Dedifferentiated amniotic fluid mesenchymal stem cell (primary cell): ENCODE measurements around the gene PPM1H.

Source experiments
- DNase-seq: peaks from one replicate; pipeline ENCODE4 v3.0.0-alpha.2; 2016; ENCODE audit errors: extremely low spot score

The PPM1H gene

GRCh38 chr12:62873116-62873825 lies 61.7 kb downstream of the PPM1H start:
- DNase-seq, result no peak

DNA sequence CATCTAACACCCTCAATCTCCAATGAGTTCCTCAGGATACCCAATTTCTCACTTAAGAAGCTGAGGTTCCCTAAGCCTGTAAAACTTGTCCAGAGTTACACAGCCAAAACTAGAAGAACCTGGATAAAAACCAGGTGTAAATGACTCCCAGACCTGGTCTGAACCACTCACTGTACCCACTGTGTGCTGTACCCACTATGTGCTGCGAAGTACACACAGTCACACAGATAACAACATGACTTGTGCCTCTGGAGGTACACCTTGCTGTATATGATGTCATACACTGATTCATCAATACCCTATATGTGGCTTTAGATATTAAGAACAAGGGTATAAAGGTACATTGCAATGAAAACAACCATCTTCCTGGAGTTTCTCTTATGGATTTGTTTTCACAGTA lies 66.1 kb downstream of the PPM1H start:
- DNase-seq, result no peak

GRCh38 chr12:62866451-62867082 lies 68.4 kb downstream of the PPM1H start:
- peak; percentile 73 for DNase-seq

DNA sequence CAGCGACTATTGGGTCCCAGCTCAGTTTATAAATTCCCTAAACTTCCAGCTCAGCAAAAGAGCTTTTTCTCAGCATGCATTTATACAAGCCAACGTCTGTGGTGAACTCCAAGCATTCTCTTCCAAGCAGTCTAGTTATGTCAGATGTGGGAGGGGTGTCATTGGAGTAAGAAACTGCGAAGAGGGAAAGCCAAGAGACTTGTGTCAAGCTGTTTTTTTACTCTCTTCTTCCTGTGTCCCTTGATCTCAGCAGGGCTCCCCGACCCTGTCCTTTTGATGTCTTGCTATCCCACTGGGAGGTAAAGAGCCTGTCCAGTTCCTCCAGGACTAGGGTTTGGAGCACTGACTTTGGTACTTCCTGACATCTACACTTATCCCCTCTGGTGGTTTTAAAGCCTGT lies 69.0 kb downstream of the PPM1H start:
- no peak for DNase-seq

DNA sequence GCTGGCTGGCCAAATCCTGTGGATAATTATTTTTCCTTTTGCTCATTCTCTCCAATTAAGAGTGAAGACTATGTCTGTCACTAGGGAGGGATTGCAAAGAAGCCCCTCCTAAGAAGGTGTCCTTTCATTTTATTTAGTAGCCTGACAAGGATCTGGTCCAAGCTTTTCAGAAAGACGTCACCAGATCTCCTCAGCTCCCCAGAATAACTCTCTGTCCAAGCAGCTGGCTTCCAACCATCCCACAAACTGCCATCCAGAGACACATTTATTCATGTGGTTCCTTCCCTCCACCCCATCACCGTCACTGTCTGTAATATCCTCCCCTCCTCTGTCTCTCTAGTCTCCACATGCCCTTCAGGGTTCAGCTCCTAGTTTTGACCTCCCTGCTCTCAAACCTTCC lies 69.9 kb downstream of the PPM1H start:
- DNase-seq, result no peak

DNA sequence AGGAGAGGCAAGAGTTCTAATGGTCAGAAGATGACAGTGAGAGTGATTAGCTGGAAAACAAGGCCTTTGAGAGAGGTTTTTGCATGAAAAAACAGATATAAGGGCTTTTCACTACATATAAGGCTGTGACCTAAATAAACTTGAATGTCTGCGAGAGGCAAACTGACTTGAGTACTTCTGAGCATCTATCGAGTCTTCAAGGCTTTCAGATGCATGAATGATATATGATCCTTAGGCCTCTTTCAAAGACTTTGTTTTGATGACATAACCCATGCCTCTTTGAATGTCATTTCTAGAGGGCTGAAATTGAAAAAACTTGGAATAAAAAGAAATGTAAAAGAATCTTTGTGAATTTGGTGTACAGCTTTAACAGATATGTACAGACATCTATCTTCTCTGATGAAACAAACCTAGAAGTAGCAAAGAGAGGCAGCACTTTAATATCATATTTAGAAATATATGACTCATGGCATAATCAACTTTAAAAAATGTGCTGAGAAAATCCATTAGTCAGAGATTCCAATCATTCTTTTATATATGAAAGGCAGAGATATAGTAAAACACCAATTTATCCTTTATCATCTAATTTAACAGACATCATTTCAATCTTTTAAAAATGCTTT lies 72.6 kb downstream of the PPM1H start:
- DNase-seq, result peak; percentile 66

DNA sequence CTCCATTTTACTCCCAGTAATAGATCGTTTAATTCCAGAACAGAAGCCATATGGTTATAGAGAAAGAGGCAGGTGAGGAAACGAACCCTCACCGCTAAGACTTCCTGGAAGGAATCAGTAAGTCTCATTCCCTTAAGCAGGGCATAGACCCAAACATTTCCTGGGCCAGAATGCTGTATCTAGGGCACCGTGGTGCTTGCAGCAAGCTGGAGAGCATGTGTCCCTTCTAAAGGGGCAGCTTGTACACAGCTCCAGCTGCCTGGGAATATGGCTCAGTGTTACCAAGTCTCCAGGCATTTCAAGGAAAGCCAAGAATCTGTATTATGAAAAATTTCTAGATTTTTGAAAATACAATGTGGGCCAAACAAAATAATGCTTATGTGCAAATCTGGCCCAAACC lies 73.4 kb downstream of the PPM1H start:
- no peak for DNase-seq

DNA sequence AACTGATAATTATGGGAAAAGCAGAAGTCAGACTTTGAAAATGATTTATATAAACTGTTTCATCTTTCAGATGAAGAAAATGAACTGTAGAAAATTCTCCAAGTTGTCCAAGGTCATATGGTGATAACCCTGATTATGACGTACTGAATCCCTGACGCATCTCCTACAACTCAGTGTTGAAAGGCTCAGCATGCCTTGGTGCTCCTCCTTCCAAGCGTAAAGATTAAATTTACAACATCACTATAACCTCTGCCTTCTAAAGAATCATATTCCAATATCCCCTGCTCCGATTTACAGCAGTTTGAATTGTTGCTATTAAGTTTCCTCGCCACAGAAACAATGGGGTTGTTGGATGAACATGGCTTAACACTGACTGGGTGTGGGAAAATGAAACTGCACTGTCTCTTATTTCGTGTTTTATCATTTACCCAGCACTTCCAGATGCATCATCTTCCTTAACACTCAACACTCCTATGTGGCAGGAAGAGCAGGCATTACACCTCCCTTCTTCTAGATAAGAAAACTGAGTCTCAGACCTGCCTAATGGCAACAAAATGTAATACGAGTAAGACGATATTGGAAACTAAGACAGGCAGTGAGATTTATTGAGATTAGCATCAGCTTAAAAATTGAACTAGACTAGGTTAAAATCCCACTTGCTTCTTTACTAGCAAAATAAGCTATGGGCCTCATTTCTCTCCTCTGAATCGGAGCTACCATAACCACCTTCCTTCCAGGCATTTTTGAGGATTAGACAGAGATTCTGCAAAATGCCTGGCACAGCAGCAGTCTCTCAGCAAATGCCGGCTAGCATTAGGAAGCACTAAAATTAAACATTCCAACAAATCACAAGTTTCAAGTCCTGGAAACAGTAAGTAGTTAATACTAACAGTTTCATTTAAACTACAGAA lies 74.2 kb downstream of the PPM1H start:
- no peak for DNase-seq

DNA sequence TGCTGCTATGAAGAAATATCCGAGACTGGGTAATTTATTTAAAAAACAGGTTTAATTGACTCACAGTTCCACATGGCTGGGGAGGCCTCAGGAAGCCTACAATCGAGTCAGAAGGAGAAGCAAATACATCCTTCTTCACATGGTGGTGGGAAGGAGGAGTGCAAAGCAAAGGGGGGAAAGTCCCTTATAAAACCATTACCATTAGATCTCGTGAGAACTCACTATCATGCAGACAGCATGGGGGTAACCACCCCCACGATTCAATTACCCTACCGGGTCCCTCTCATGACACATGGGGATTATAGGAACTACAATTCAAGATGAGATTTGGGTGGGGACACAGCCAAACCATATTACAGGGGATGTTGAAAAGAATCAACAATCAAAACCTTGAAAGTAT lies 74.9 kb downstream of the PPM1H start:
- no peak for DNase-seq

DNA sequence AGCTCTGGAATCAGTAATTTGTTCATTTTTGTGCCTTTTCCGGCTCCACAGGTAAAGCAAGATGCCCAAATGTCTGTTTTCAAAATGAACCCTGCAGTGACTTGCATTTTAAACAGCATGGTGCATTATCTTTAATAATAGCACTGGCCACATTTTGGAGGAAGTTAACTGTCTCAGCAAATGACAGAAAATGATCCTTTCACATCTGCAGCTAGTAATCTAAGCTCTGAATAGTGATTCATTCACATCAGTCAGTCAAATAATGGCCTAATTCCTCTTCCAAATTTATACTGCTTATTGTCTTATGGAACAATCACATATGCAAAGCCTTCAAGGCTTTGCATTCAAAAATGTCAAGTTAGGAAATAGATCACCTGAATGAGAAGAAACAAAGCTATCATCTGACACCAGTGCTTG lies 75.6 kb downstream of the PPM1H start:
- DNase-seq, result no peak

GRCh38 chr12:62856454-62856853 lies 78.5 kb downstream of the PPM1H start:
- no peak for DNase-seq

GRCh38 chr12:62854024-62854423 lies 80.9 kb downstream of the PPM1H start:
- no peak for DNase-seq

- no peak for DNase-seq
Observed at GRCh38 chr12:62849398-62849797, 85.6 kb downstream of the PPM1H start.

- peak; percentile 62 for DNase-seq
Observed at GRCh38 chr12:62848418-62848817, 86.5 kb downstream of the PPM1H start.

DNA sequence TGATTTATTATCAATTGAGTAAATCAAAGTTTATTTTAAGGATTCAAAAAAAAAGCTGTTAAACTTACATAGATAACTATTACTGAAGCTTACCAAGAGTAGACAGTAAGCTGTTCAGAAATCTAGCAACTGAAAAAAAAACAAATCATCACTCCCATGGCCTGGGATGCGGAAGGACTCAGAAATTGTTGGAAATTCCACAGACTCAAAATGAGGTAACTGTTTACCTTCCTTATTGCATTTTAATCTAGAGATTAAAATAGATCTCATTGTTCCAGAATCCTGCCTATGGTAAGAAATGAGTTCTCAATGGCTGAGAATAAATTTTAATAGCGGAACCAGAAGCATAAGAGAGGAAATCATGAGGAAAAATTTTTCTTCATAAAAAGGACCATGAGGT lies 87.2 kb downstream of the PPM1H start:
- DNase-seq, result no peak

- no peak for DNase-seq
Observed at GRCh38 chr12:62846491-62846890, 88.5 kb downstream of the PPM1H start.

DNA sequence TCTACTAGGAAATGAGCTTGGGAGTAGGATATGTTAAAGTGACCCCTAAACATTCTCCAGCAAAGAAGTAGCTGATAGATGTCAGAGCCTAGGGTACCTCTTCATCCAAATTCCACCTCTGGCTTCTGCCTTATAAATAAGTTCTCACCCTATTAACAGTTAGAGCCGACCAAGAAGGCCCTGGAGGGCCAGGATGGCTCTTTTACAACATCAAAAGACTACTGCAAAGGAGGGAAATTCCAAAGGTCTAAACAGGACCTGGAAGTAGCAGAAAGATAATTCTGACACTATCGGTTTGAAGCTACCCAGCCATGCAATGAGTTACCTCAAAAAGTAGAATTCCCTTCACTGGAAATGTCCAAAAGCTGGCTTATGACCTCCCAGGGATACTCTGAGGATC lies 90.0 kb downstream of the PPM1H start:
- no peak for DNase-seq

DNA sequence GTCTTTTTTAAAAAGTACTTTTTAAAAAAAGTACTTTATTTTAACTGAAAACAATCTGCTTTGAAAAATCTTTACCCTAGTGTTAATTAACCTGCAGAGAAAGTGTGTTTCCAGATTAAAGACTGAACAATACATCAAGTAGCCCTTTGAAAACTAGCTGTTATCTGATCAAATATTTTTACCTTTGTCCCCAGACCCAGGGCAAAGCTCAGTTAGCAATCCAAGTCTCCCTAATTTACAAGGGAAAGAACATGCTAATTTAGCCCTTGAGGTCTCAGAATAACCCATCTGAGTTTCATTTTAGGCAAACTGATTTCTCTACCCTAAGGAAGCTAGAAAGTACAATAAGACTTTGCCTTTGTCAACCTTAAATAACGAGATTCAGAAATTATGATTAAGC lies 91.2 kb downstream of the PPM1H start:
- no peak for DNase-seq

DNA sequence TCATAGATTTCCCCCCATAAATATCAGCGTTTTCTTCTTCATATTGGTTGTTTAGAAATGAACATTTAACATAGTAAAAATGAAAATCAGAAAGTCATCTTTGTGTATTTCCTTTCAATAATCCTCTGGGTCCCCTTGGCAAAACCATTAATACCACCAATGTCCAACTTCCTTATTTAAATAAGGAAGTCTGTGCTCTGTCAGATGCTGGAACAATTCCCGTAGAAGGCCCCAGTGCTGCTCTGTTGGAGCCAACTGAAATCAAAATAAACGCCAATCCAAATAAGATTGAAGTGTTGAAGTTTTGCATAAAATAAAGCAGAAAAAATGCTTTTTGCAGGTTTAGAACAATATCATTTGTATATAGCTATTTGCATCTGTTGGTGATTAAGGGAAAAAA lies 93.1 kb downstream of the PPM1H start:
- DNase-seq, result no peak

DNA sequence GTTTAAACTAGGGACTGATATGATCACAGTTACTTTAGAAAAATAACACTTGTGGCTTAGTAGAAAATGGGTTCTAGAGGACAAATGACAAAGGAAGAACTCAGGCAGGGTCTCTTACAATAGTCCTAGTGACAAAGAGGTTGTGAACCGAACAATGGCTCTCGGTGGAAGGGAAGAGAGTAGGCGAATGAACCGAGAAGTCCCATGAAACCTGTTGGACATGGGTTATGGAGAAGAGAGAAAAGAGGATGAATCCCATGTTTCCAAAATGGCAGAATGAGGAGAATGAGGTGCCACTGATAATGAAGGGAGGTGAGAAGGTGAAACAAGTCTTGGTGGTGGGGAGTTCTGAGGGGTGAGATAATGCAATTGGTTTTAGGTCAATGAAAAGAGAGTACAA lies 94.1 kb downstream of the PPM1H start:
- no peak for DNase-seq

DNA sequence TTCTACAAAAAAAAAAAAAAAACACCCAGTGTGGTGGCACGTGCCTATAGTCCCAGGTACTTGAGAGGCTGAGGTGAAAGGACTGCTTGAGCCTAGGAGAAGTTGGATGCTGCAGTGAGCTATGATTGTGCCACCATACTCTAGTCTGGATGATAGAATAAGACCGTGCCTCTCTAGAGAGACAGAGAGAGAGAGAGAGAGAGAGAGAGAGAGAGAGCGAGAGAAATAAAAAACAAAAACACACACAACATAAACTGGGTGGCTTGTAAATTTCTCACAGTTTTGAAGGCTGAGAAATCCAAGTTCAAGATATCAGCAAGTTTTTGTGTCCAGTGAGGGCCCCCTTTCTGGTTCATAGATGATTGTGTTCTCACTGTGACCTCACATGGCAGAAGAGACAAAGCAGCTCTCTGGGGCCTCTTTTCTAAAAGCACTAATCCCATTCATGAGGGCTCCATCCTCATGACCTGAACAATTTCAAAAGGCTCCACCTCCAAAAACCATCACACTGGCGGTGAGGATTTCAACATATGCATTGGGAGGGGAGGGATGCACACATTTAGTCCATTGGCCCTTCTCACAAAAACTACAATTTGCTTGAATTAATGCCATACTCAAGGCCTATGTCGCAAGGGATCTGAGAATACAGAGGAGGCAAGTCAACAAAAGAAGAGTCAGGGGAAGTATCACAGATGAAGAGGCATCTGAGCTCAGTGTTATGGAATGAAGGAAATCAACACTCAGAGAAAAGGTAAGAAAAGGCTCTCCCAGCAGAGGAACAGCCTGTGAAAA lies 94.9 kb downstream of the PPM1H start:
- DNase-seq, result no peak
